Mesothelial cell of epicardium (in vitro differentiated cells): ENCODE data around the gene SLC38A11. TPM values are rescaled to one million over a fixed set of nuclear protein-coding genes. Genes with fewer than 3 reads are reported as not detected.

Experiments used
- DNase-seq, 2 experiments: peaks; one replicate each; pipeline ENCODE4 v3.0.0; 2021; ENCODE audit warnings: low spot score in 2 of 2; ENCODE audit not compliant: unreplicated experiment in 2 of 2
- H3K27ac Mint-ChIP-seq: 2 replicates; pipeline ENCODE4 v1.8.0; 2021; ENCODE audit warnings: mixed read lengths
- H3K27me3 Mint-ChIP-seq: 2 replicates; pipeline ENCODE4 v1.8.0; 2021; ENCODE audit warnings: low read depth, mixed read lengths
- H3K36me3 Mint-ChIP-seq: 2 replicates; pipeline ENCODE4 v1.8.0; 2021; ENCODE audit warnings: mixed read lengths
- H3K4me1 Mint-ChIP-seq: 2 replicates; pipeline ENCODE4 v1.8.0; 2021; ENCODE audit warnings: mixed read lengths
- H3K4me3 Mint-ChIP-seq: 2 replicates; pipeline ENCODE4 v1.8.0; 2021; ENCODE audit warnings: mild to moderate bottlenecking, moderate library complexity, mixed read lengths
- H3K9me3 Mint-ChIP-seq: 2 replicates; pipeline ENCODE4 v1.8.0; 2021; ENCODE audit warnings: mixed read lengths
- CTCF ChIP-seq: fragments of 200-600 bp; sonication (generic); IDR thresholded peaks from one replicate; pipeline ENCODE4 v1.5.0; 2021; ENCODE audit warnings: antibody characterized with exemption; ENCODE audit not compliant: unreplicated experiment
- total RNA-seq: library from RNA; stranded (reverse); gene quantifications from 3 replicates; pipeline ENCODE4 v1.2.1, GENCODE V29; 2021

The SLC38A11 gene
- total RNA-seq, 1 donor from 2014 or later, result 0.54 TPM

DNA sequence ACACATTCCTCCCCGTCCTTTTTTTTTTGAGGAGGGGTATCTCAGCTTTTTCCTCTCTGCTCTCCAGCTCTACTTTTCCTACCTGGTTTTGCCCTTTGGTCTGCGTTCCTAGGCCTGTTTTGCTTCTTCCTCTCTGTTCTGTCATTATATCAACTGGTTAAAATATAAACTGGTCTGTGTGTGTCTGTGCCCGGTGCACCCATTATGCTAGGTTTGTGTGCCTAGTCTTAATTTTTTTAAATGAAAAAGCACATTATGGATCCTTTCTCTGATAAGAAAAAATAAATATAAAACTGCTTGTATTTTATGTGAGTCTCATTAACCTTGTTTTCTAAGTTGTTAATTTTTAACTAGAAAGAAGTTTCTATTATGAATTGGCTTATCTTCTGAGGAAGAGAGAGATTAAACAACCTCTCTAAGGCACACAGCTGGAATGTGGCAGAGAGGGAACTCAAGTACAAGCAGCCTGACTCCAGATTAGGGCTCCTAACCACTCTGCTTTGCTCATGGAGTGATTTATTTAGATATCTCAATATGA lies 17.4 kb downstream of the SLC38A11 start:
- Mint-ChIP-seq H3K36me3 (no peaks in the 10 kb centered on the region), H3K27ac (peak overlapping the region; percentile 50), H3K4me3 (no peak overlapping the region)

DNA sequence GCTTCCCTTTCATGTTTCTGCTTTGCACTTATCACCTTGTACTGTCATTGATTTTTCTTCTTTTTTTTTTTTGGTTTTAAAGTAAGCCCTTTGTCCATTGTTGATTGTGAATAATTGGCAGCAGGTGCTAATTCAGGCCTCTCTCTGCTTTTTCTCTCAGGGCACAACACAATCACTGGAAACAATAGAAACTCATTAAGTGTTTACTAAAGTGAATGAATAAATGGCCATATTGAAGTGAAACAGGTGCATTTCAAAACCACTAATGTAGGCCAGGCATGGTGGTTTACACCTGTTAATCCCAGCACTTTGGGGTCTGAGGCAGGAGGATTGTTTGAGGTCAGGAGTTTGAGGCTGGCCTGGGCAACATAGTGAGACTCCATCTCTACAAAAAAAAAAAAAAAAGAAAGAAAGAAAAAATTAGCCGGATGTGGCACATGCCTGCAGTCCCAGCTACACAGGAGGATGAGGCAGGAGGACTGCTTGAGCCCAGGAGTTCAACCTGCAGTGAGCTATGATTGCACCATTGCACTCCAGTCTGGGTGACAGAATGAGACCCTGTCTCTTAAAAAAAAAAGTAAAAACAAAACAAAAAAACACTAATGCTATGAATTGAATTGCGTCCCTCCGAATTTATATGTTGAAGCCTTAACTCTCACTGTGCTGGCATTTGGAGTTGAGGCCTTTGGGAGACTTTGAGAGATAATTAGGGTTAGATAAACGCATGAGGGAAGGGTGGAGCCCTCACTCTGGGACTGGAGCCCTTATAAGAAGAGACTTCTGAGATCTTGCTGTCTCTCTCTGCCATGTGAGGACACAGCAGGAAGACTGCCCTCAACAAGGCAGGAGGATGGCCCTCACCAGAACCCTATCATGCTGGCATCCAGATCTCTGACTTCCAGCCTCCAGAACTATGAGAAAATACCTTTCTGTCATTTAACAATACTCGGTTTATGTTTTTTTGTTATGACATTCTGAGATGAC lies 19.9 kb downstream of the SLC38A11 start:
- no peak for DNase-seq
- Mint-ChIP-seq H3K36me3 (peaks cover 10% of the 10 kb centered on the region), H3K4me3 (no peak overlapping the region), H3K9me3 (peaks cover 18% of the 10 kb centered on the region), H3K4me1 (peaks cover 29% of the 10 kb centered on the region), H3K27me3 (no peaks in the 10 kb centered on the region), H3K27ac (peak overlapping the region; percentile 22)
- TF ChIP-seq CTCF, result no peak

More for the DNA sequence above, 17.4 kb downstream of the SLC38A11 start:
- no peaks in the 10 kb centered on the region for H3K27me3 Mint-ChIP-seq
- H3K9me3 Mint-ChIP-seq, result no peaks in the 10 kb centered on the region
- TF ChIP-seq CTCF, result no peak
- H3K4me1 Mint-ChIP-seq, result peaks cover 30% of the 10 kb centered on the region
- no peak for DNase-seq

- no peak overlapping the region for H3K27ac Mint-ChIP-seq
These were observed 20.8 kb downstream of the SLC38A11 start for GRCh38 chr2:164934401-164935117.

GRCh38 chr2:164933671-164934189 lies 21.6 kb downstream of the SLC38A11 start:
- peaks cover 18% of the 10 kb centered on the region for H3K36me3 Mint-ChIP-seq
- no peak for DNase-seq
- TF ChIP-seq CTCF, result no peak
- H3K4me3 Mint-ChIP-seq, result no peak overlapping the region
- H3K27me3 Mint-ChIP-seq, result no peaks in the 10 kb centered on the region
- H3K4me1 Mint-ChIP-seq, result peaks cover 29% of the 10 kb centered on the region
- H3K27ac Mint-ChIP-seq, result no peak overlapping the region
- H3K9me3 Mint-ChIP-seq, result peaks cover 33% of the 10 kb centered on the region

More at GRCh38 chr2:164934401-164935117, 20.8 kb downstream of the SLC38A11 start:
- Mint-ChIP-seq H3K9me3 (peaks cover 27% of the 10 kb centered on the region), H3K27me3 (no peaks in the 10 kb centered on the region), H3K36me3 (peaks cover 18% of the 10 kb centered on the region), H3K4me1 (peaks cover 29% of the 10 kb centered on the region), H3K4me3 (no peak overlapping the region)
- DNase-seq, result no peak
- TF ChIP-seq CTCF, result no peak

GRCh38 chr2:164932377-164932776 lies 22.9 kb downstream of the SLC38A11 start:
- peaks cover 18% of the 10 kb centered on the region for H3K36me3 Mint-ChIP-seq
- no peaks in the 10 kb centered on the region for H3K27me3 Mint-ChIP-seq
- H3K4me3 Mint-ChIP-seq, result no peak overlapping the region
- H3K27ac Mint-ChIP-seq, result no peak overlapping the region
- peaks cover 35% of the 10 kb centered on the region for H3K9me3 Mint-ChIP-seq
- no peak for TF ChIP-seq CTCF
- DNase-seq, result no peak
- H3K4me1 Mint-ChIP-seq, result peaks cover 19% of the 10 kb centered on the region
